Measurements from ENCODE around the gene DISP2. TPM values are rescaled to one million over a fixed set of nuclear protein-coding genes. Genes with fewer than 3 reads are reported as not detected.

The DISP2 gene
- total RNA-seq, 1 experiment from 2014 or later = 1.3 TPM

DNA sequence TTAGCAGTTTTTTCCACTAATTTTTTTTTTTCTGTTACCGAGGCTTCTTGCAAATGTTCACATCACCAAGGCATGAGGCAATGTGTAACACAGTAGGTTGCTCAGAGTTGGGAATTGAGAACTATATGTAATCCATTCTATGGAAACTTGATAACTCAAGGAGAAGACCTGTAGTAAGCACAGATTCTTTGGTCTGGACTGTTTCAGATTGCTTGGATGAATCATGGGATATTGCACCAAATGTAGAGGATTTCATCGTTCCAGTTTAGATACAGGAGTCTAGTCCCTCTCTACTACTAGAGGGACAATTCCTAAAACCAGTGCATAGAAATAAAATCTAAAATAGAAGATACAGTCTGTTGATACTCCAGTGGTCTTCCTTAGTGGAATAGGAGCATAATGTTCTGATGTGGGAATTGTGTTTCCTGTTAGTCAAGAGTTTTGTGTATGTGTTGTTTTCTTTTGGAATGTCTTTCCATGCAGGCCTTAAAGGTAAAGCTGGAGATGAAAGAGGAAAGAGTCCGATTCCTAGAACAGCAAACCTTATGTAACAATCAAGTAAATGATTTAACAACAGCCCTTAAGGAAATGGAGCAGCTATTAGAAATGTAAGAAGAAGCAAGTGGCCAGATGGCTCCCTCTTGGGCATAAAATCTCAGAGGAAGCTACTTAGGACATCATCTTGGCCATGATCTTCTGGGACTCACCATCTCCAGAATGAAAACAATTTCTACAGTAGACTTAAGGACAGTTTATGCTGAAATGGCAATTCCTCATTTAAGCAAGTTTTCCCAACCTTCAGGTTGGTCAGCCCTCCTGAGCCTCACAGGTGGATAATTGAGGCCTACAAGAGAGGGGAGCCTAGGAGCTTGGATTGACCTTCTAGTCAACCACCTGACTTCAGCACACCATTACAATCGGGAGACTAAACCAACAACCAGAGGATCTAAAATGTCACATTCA, 35.2 kb downstream of the DISP2 start:
- Histone ChIP-seq H3K27ac (ENCODE audit: insufficient read length, low read depth, low read length) (no peak overlapping the region), H3K9ac (ENCODE audit: extremely low read depth, insufficient read length, low read length) (no peak overlapping the region), H3K79me2 (ENCODE audit: insufficient read depth, low read length) (no peaks in the 10 kb centered on the region), H3T11ph (ENCODE audit: low read length) (no peak overlapping the region), H4K8ac (replicated peaks; ENCODE audit: insufficient read length, low read depth, low read length) (no peak overlapping the region), H3K23ac (ENCODE audit: insufficient read length, low read depth, low read length) (no peak overlapping the region), H4K5ac (ENCODE audit: insufficient read length, low read depth, low read length) (no peak overlapping the region), H2BK12ac (ENCODE audit: insufficient read length, low read depth, low read length) (no peak overlapping the region), H3K4me2 (ENCODE audit: insufficient read depth, insufficient read length, low read length) (no peak overlapping the region), H3K18ac (ENCODE audit: insufficient read length, low read depth, low read length) (no peak overlapping the region), H2BK5ac (ENCODE audit: insufficient read length, low read length) (no peak overlapping the region), H3K14ac (ENCODE audit: insufficient read depth, low read length) (no peak overlapping the region), H3K56ac (ENCODE audit: insufficient read length, low read depth, low read length) (no peak overlapping the region), H4K20me1 (ENCODE audit: control insufficient read depth, insufficient read depth, insufficient read length) (no peaks in the 10 kb centered on the region), H4K91ac (ENCODE audit: insufficient read length, low read depth, low read length) (no peak overlapping the region), H3K79me1 (ENCODE audit: insufficient read depth, low read depth, low read length, poor library complexity, severe bottlenecking) (no peaks in the 10 kb centered on the region), H2BK15ac (ENCODE audit: low read depth, low read length) (no peak overlapping the region), H2AK5ac (ENCODE audit: insufficient read length, low read length) (no peak overlapping the region), H3K4ac (ENCODE audit: low read depth, low read length) (no peak overlapping the region), H2BK120ac (ENCODE audit: low read depth, low read length, poor library complexity, severe bottlenecking) (no peak overlapping the region), H3K4me1 (ENCODE audit: insufficient read depth, low read length) (no peaks in the 10 kb centered on the region), H3K9me3 (ENCODE audit: control insufficient read depth, low read depth, low read length) (no peaks in the 10 kb centered on the region), H3K27me3 (ENCODE audit: insufficient read depth, low read length) (no peaks in the 10 kb centered on the region), H2AFZ (ENCODE audit: low read length) (no peak overlapping the region), H3K23me2 (ENCODE audit: insufficient read length, low read depth, low read length, poor library complexity, severe bottlenecking) (no peaks in the 10 kb centered on the region), H2BK20ac (ENCODE audit: low read depth, low read length, poor library complexity, severe bottlenecking) (no peak overlapping the region)
- no peak for DNase-seq
- Mint-ChIP-seq H3K27ac (peak overlapping the region in 1 of 3 experiments; percentile 22; a peak in 1 of 7 replicates), H3K4me1 (no peaks in the 10 kb centered on the region), H3K9me3 (no peaks in the 10 kb centered on the region), H3K36me3 (ENCODE audit: insufficient read depth in 1 of 3, low read depth in 3 of 3) (peaks cover 42 to 65% (median 55%) of the 10 kb centered on the region in 3 experiments), H3K4me3 (no peak overlapping the region), H3K27me3 (ENCODE audit: low read depth) (no peaks in the 10 kb centered on the region)
- WGBS (ENCODE audit: extremely low coverage, insufficient read length, low lambda C conversion rate) = no CpG with 5 or more reads among the region's 4 CpGs
- TF ChIP-seq, protein P1, sequence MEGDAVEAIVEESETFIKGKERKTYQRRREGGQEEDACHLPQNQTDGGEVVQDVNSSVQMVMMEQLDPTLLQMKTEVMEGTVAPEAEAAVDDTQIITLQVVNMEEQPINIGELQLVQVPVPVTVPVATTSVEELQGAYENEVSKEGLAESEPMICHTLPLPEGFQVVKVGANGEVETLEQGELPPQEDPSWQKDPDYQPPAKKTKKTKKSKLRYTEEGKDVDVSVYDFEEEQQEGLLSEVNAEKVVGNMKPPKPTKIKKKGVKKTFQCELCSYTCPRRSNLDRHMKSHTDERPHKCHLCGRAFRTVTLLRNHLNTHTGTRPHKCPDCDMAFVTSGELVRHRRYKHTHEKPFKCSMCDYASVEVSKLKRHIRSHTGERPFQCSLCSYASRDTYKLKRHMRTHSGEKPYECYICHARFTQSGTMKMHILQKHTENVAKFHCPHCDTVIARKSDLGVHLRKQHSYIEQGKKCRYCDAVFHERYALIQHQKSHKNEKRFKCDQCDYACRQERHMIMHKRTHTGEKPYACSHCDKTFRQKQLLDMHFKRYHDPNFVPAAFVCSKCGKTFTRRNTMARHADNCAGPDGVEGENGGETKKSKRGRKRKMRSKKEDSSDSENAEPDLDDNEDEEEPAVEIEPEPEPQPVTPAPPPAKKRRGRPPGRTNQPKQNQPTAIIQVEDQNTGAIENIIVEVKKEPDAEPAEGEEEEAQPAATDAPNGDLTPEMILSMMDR (conservative IDR thresholded peaks at IDR 0.05) = no peak
